Activated B cell treated with CpG ODN at 0.5 μM for 24 hours (primary cell): Measurements from ENCODE around the gene DGKE. TPM values are rescaled to one million over a fixed set of nuclear protein-coding genes. Genes with fewer than 3 reads are reported as not detected.

Experiments
- ATAC-seq: fragments of 200-7000 bp; cut with Tn5 transposase; one replicate; pipeline ENCODE4 v1.10.0; 2021; ENCODE audit warnings: low read depth, mild to moderate bottlenecking, moderate library complexity
- CTCF ChIA-PET: fragments of 350-600 bp; sonication (Branson Sonifier 250); formaldehyde crosslinking; loops from one replicate; lab custom pipeline; 2021; ENCODE audit warnings: antibody characterized with exemption; lab: Charles Lee
- POLR2A ChIA-PET: fragments of 350-600 bp; sonication (Branson Sonifier 250); formaldehyde crosslinking; loops from one replicate; lab custom pipeline; 2021; ENCODE audit warnings: antibody characterized with exemption; lab: Charles Lee
- DNase-seq: peaks from one replicate; pipeline ENCODE4 v3.0.0; 2022
- H3K27ac Mint-ChIP-seq: one replicate; pipeline ENCODE4 v1.8.0; 2020; ENCODE audit warnings: mixed read lengths
- H3K27me3 Mint-ChIP-seq: one replicate; pipeline ENCODE4 v1.8.0; 2021; ENCODE audit warnings: mixed read lengths
- H3K36me3 Mint-ChIP-seq: one replicate; pipeline ENCODE4 v1.8.0; 2021; ENCODE audit warnings: low read depth, mixed read lengths
- H3K4me1 Mint-ChIP-seq: one replicate; pipeline ENCODE4 v1.8.0; 2021; ENCODE audit warnings: mixed read lengths
- H3K4me3 Mint-ChIP-seq: one replicate; pipeline ENCODE4 v1.8.0; 2020; ENCODE audit warnings: mild to moderate bottlenecking, mixed read lengths
- H3K9me3 Mint-ChIP-seq: one replicate; pipeline ENCODE4 v1.8.0; 2020; ENCODE audit warnings: mixed read lengths
- intact Hi-C: fragments of 100-400 bp; cut with micrococcal nuclease; formaldehyde crosslinking; loops from one replicate; pipeline ENCODE4 v1.15.1; 2024
- total RNA-seq: library from RNA; stranded (reverse); gene quantifications from 2 replicates; pipeline ENCODE4 v1.2.3, GENCODE V29; 2022
- TF ChIP-seq, protein P1 (sequence below): fragments of 200-600 bp; IDR thresholded peaks from one replicate; pipeline ENCODE4 v1.8.0; 2022; ENCODE audit warnings: antibody characterized with exemption, mild to moderate bottlenecking

The DGKE gene
- total RNA-seq, 1 donor from 2014 or later: 20.3 TPM

DNA sequence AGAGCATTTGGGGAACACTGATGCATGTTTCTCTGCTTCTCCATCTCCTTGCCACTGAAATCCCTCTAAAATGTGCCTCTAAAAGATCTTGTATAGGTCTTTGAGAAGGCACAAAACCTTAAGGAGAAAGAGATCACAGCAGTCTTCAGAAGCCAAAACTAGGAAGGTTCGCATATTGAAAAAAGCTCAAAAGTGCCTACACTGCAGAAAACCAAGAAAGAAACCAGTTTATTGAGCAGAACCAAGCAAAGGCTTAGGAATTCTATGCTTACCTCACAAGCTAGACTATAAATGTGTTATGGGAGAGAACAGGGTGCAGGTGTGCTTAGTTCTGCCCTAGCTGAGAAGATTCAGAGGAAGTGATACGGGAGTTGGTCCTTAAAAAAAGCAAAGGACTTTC, 16.6 kb downstream of the DGKE start:
- H3K27ac Mint-ChIP-seq: no peak overlapping the region
- H3K27me3 Mint-ChIP-seq: no peaks in the 10 kb centered on the region
- peaks cover 4% of the 10 kb centered on the region for H3K4me1 Mint-ChIP-seq
- no peak for ATAC-seq
- H3K36me3 Mint-ChIP-seq: peaks cover 61% of the 10 kb centered on the region
- ChIA-PET CTCF (no interaction called here), POLR2A (no interaction called here)
- no peak for DNase-seq
- H3K4me3 Mint-ChIP-seq: no peak overlapping the region
- no peaks in the 10 kb centered on the region for H3K9me3 Mint-ChIP-seq
- intact Hi-C loops: no loop called here
- TF ChIP-seq, protein P1, sequence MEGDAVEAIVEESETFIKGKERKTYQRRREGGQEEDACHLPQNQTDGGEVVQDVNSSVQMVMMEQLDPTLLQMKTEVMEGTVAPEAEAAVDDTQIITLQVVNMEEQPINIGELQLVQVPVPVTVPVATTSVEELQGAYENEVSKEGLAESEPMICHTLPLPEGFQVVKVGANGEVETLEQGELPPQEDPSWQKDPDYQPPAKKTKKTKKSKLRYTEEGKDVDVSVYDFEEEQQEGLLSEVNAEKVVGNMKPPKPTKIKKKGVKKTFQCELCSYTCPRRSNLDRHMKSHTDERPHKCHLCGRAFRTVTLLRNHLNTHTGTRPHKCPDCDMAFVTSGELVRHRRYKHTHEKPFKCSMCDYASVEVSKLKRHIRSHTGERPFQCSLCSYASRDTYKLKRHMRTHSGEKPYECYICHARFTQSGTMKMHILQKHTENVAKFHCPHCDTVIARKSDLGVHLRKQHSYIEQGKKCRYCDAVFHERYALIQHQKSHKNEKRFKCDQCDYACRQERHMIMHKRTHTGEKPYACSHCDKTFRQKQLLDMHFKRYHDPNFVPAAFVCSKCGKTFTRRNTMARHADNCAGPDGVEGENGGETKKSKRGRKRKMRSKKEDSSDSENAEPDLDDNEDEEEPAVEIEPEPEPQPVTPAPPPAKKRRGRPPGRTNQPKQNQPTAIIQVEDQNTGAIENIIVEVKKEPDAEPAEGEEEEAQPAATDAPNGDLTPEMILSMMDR: no peak

DNA sequence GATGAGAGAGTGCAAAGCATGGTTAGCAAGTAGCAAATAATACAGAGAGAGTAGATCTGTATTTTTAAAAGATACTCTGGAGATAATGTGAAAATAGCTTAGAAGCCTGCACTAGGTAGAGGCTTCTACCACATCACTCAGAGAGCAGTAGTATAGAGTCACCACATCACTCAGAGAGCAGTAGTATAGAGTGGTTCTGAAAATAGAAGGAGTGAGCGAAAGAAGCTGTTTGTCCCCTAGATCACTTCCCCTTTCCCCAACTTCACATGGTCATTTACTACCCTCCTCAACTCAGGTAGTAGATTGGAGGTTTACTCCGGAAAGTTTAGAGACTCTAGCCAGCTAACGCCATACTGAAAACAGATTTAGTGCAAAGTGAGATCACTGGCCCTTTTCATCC, 17.1 kb downstream of the DGKE start:
- no peaks in the 10 kb centered on the region for H3K9me3 Mint-ChIP-seq
- H3K27ac Mint-ChIP-seq: no peak overlapping the region
- ChIA-PET POLR2A (no interaction called here), CTCF (no interaction called here)
- H3K36me3 Mint-ChIP-seq: peaks cover 62% of the 10 kb centered on the region
- H3K4me1 Mint-ChIP-seq: peaks cover 3% of the 10 kb centered on the region
- TF ChIP-seq, protein P1: no peak
- H3K4me3 Mint-ChIP-seq: no peak overlapping the region
- intact Hi-C loops: no loop called here
- DNase-seq (no peak), ATAC-seq (no peak)
- H3K27me3 Mint-ChIP-seq: no peaks in the 10 kb centered on the region

DNA sequence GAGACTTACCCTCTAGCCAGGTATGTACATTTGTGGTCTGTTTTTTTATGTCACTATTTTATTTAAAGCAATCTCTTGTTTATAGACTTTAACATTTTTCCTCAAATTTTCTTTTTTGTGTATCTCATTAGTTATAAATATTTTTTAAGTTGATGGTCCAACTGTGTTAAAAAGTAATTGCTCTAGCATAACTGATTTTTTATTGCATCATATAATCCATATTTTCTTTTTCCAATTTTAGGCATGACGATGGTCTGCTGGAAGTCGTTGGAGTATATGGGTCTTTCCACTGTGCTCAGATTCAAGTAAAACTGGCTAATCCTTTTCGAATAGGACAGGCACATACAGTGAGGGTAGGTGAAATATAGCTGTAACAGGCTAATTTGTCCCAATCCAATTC, 27.9 kb downstream of the DGKE start:
- Mint-ChIP-seq H3K9me3 (no peaks in the 10 kb centered on the region), H3K4me1 (peaks cover 6% of the 10 kb centered on the region), H3K36me3 (peaks cover 52% of the 10 kb centered on the region), H3K4me3 (no peak overlapping the region), H3K27ac (no peak overlapping the region), H3K27me3 (no peaks in the 10 kb centered on the region)
- ChIA-PET POLR2A (no interaction called here), CTCF (no interaction called here)
- TF ChIP-seq, protein P1: no peak
- intact Hi-C loops: no loop called here
- DNase-seq (no peak), ATAC-seq (no peak)

DNA sequence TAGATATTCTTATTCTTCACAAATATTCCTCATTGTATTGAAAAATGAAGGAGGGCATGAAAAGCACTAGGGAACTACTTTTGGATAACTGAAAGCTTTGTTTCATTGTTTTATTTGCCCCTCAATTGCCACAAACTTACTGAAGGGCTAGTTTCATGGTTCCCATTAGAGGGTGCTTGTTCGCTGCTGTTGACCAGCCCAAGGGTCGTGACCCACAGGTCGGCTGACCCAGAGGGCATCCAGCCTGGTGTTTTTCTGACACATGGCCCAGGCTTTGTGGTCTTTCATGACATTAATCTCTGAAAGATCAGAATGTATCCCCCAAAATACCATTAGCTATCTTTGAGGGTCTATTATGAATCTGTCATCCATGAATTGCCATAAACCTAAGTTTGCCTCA, 30.0 kb downstream of the DGKE start:
- Mint-ChIP-seq H3K36me3 (peaks cover 40% of the 10 kb centered on the region), H3K4me1 (peaks cover 6% of the 10 kb centered on the region), H3K27ac (no peak overlapping the region), H3K4me3 (no peak overlapping the region), H3K9me3 (no peaks in the 10 kb centered on the region), H3K27me3 (no peaks in the 10 kb centered on the region)
- POLR2A ChIA-PET: no interaction called here
- TF ChIP-seq, protein P1: no peak
- ATAC-seq (no peak), DNase-seq (no peak)
- intact Hi-C loops: no loop called here
- CTCF ChIA-PET: interaction anchor here (1.0 kb wide), 1 partner anchor 42 kb away, joined by 3 read pairs; no protein-coding TSS in a partner anchor

DNA sequence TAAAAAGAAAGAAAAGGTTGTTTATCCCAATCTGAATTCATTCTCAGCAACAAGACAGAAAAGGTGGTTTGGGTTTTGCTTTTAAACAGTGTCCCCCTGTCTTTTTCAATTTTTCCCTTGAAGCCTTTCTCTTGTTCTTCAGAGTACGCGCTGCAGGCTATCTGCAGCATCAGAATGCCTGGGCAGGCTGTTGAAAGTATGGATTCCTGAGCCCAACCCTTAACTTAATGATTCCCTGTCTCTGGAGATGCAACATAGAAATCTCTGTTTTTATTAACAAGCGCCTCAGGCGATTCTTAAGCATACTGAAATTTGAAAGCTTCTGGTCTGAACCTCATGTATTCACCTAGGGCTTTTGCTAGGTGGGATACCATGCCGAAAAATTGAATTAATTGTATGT, 32.1 kb downstream of the DGKE start:
- peaks cover 30% of the 10 kb centered on the region for H3K36me3 Mint-ChIP-seq
- DNase-seq (no peak), ATAC-seq (no peak)
- intact Hi-C loops: no loop called here
- H3K27ac Mint-ChIP-seq: no peak overlapping the region
- no peaks in the 10 kb centered on the region for H3K9me3 Mint-ChIP-seq
- ChIA-PET POLR2A (no interaction called here), CTCF (no interaction called here)
- no peak overlapping the region for H3K4me3 Mint-ChIP-seq
- peaks cover 11% of the 10 kb centered on the region for H3K4me1 Mint-ChIP-seq
- H3K27me3 Mint-ChIP-seq: no peaks in the 10 kb centered on the region
- TF ChIP-seq, protein P1: no peak
